ENCODE measurements around the gene PTPRG. TPM values are rescaled to one million over a fixed set of nuclear protein-coding genes. Genes with fewer than 3 reads are reported as not detected.

PTPRG gene
- total RNA-seq, 2 donors from 2014 or later: 26.0 to 26.3 TPM

DNA sequence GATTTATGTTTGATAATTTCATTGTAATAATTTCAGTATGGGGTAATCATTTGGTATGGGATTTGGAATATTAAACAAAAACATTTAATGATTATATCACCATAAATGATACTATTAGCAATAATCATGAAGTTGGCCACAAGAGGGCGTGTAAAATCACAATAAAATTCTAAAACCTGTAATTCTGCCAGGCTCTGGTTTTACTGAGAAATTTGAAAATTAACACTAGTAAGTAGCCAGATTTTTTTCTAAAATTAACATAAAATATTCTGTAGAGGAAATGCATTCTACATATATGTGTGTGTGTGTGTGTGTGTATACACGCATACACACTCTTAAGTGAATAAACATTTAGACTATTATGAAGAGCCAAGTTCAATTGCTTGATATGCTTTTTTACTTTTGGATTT lies 771.5 kb downstream of the PTPRG start:
- intact Hi-C loops (cut with DNase I): loop anchor here (5.0 kb wide), 1 partner anchor 224 kb away; no protein-coding TSS in a partner anchor
- Histone ChIP-seq H3K27me3 (no peaks in the 10 kb centered on the region), H3K4me3 (no peak overlapping the region), H3K4me1 (no peaks in the 10 kb centered on the region), H3K9ac (ENCODE audit: low read depth in 2 of 2, low read length in 2 of 2) (no peak overlapping the region), H3K9me3 (no peaks in the 10 kb centered on the region), H3K27ac (no peak overlapping the region), H3K36me3 (no peaks in the 10 kb centered on the region)
- no peak for DNase-seq
- TF ChIP-seq CTCF (IDR thresholded peaks at IDR 0.05): no peak

DNA sequence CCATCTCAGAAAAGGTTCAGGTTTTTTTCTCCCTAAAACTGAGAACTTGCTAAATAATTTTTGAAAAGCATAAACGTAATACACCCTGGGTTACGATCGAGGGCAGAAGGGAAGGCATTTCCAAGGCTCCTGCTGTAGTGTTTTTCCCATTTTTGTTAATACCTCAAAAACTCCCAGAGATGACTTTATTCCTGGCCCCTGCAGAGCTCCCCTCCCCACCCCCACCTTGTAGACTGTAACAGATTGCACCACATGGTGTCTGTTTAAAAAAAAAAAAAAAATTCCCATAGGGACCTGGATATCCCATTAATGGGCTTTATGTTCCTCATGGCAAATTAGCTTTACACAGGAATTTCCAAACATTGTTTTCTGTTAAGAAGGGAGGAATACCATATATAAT lies 773.8 kb downstream of the PTPRG start:
- Histone ChIP-seq H3K9ac (ENCODE audit: low read depth in 2 of 2, low read length in 2 of 2) (no peak overlapping the region), H3K27ac (no peak overlapping the region), H3K4me1 (no peaks in the 10 kb centered on the region), H3K4me3 (no peak overlapping the region), H3K27me3 (no peaks in the 10 kb centered on the region), H3K36me3 (no peaks in the 10 kb centered on the region), H3K9me3 (no peaks in the 10 kb centered on the region)
- no peak for TF ChIP-seq CTCF (IDR thresholded peaks at IDR 0.05)
- intact Hi-C loops (cut with DNase I): no loop called here
- no peak for DNase-seq

GRCh38 chr3:62343755-62344154 lies 782.4 kb downstream of the PTPRG start:
- intact Hi-C loops (cut with DNase I): no loop called here
- Histone ChIP-seq H3K36me3 (no peaks in the 10 kb centered on the region), H3K27me3 (no peaks in the 10 kb centered on the region), H3K4me3 (no peak overlapping the region), H3K4me1 (no peaks in the 10 kb centered on the region), H3K9ac (ENCODE audit: low read depth in 2 of 2, low read length in 2 of 2) (no peak overlapping the region), H3K9me3 (no peaks in the 10 kb centered on the region), H3K27ac (no peak overlapping the region)
- DNase-seq: no peak
- TF ChIP-seq CTCF (IDR thresholded peaks at IDR 0.05): no peak
